K562 (cell line): ENCODE measurements around the gene MRPL52.

Experiments used
- CEBPB ChIP-seq: fragments of 450-650 bp; IDR thresholded peaks from 2 replicates; pipeline ENCODE4 v1.6.1; 2016; ENCODE audit warnings: missing genetic modification characterization, missing compliant biosample characterization
- PHTF2 ChIP-seq: fragments of 250-450 bp; sonication (Bioruptor Pico); IDR thresholded peaks from 2 replicates; pipeline ENCODE4 v1.5.0; 2021; ENCODE audit warnings: mild to moderate bottlenecking
- SAP30 ChIP-seq: fragments of 200-600 bp; sonication (generic); IDR thresholded peaks from 2 replicates; pipeline ENCODE4 v1.6.1; 2012; ENCODE audit warnings: borderline replicate concordance, low read depth, mild to moderate bottlenecking, moderate library complexity, low read length, control low read depth, inconsistent platforms; ENCODE audit not compliant: insufficient read depth, poor library complexity, severe bottlenecking
- TAF7 ChIP-seq: fragments of 450-650 bp; IDR thresholded peaks from 2 replicates; pipeline ENCODE4 v1.6.1; 2016; ENCODE audit warnings: missing genetic modification characterization, missing compliant biosample characterization
- USF2 ChIP-seq: sonication (generic); formaldehyde crosslinking; IDR thresholded peaks from 2 replicates; pipeline ENCODE4 v1.5.0; 2020; ENCODE audit warnings: missing genetic modification reagents
- ZBTB17 ChIP-seq: fragments of 450-650 bp; formaldehyde crosslinking; IDR thresholded peaks from 2 replicates; pipeline ENCODE4 v1.4.0; 2020; ENCODE audit warnings: mild to moderate bottlenecking
- TF ChIP-seq, protein P1 (sequence below), 3 experiments: IDR thresholded peaks in 2 of 3; conservative IDR thresholded peaks in 1 of 3; 2 replicates each; pipeline ENCODE4 v1.5.1; 2011 to 2012; ENCODE audit warnings: low read length in 3 of 3, mild to moderate bottlenecking in 3 of 3, control low read depth in 2 of 3, improper control_type of control experiment in 1 of 3, inconsistent platforms in 1 of 3, low read depth in 1 of 3, mixed read lengths in 1 of 3, moderate library complexity in 1 of 3; ENCODE audit not compliant: insufficient read depth in 2 of 3
- TF ChIP-seq, protein P2 (sequence below): fragments of 450-650 bp; IDR thresholded peaks from 2 replicates; pipeline ENCODE4 v1.6.1; 2016; ENCODE audit warnings: mild to moderate bottlenecking

DNA sequence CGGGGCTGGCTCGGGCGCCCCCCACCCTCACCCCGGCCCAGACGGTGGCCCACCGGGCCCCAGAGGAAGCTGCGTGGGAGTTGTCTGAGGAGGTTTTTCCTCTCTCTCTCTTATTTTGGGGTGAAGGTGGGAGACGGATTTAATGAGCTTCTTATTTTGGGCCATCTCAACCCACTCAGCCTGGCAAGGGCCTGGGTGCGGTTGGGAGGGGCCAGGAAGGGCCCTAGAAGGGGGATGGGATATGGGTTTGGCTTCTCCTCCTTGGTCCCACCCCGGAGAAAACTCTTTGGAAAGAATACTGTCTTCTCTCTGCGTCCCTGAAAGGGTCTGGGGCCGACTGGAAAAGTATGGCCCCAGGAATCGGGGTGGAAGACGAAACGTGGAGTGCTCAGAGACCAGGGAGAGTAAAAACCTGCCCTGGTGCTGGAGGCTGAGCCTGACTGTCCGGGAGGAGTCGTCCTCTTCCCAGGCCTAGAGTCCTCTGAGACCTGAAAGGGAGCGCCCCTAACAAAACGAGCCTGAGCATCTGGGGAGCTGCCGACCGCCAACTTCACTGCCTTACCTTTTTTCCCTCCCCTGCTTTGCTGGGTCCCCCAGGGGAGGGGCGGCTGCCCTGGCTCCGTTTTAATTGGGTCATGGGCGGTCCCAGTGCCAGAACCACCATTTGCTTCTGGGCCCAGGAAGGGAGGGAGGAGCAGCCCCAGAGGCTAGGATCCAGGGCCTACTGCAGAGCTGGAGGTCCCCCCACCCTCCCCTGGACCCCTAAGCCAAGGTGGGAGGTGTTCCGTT, 8.3 kb downstream of the MRPL52 start:
- no peak for TF ChIP-seq PHTF2 (CRISPR knock-in tag)
- no peak for TF ChIP-seq USF2 (CRISPR knock-in tag)
- TF ChIP-seq TAF7 (tag) = no peak
- TF ChIP-seq, protein P1, sequence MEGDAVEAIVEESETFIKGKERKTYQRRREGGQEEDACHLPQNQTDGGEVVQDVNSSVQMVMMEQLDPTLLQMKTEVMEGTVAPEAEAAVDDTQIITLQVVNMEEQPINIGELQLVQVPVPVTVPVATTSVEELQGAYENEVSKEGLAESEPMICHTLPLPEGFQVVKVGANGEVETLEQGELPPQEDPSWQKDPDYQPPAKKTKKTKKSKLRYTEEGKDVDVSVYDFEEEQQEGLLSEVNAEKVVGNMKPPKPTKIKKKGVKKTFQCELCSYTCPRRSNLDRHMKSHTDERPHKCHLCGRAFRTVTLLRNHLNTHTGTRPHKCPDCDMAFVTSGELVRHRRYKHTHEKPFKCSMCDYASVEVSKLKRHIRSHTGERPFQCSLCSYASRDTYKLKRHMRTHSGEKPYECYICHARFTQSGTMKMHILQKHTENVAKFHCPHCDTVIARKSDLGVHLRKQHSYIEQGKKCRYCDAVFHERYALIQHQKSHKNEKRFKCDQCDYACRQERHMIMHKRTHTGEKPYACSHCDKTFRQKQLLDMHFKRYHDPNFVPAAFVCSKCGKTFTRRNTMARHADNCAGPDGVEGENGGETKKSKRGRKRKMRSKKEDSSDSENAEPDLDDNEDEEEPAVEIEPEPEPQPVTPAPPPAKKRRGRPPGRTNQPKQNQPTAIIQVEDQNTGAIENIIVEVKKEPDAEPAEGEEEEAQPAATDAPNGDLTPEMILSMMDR (IDR thresholded peaks at IDR 0.05 in 2 of 3, conservative IDR thresholded peaks at IDR 0.05 in 1 of 3; ENCODE audit: insufficient read depth in 2 of 3, low read depth in 1 of 3, low read length in 3 of 3) = no peak
- no peak for TF ChIP-seq SAP30
- TF ChIP-seq, protein P2, sequence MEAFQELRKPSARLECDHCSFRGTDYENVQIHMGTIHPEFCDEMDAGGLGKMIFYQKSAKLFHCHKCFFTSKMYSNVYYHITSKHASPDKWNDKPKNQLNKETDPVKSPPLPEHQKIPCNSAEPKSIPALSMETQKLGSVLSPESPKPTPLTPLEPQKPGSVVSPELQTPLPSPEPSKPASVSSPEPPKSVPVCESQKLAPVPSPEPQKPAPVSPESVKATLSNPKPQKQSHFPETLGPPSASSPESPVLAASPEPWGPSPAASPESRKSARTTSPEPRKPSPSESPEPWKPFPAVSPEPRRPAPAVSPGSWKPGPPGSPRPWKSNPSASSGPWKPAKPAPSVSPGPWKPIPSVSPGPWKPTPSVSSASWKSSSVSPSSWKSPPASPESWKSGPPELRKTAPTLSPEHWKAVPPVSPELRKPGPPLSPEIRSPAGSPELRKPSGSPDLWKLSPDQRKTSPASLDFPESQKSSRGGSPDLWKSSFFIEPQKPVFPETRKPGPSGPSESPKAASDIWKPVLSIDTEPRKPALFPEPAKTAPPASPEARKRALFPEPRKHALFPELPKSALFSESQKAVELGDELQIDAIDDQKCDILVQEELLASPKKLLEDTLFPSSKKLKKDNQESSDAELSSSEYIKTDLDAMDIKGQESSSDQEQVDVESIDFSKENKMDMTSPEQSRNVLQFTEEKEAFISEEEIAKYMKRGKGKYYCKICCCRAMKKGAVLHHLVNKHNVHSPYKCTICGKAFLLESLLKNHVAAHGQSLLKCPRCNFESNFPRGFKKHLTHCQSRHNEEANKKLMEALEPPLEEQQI = no peak
- no peak for TF ChIP-seq CEBPB (tag)
- TF ChIP-seq ZBTB17 (CRISPR knock-in tag) = no peak
